Activated CD8-positive, alpha-beta memory T cell treated with anti-CD3 and anti-CD28 coated beads, Interleukin-2, amount 50 U/mL, for 4 hours (primary cell): ENCODE results near the gene VGLL4.

Experiments
- DNase-seq: peaks from one replicate; pipeline ENCODE4 v3.0.0-alpha.2; 2020

The VGLL4 gene

DNA sequence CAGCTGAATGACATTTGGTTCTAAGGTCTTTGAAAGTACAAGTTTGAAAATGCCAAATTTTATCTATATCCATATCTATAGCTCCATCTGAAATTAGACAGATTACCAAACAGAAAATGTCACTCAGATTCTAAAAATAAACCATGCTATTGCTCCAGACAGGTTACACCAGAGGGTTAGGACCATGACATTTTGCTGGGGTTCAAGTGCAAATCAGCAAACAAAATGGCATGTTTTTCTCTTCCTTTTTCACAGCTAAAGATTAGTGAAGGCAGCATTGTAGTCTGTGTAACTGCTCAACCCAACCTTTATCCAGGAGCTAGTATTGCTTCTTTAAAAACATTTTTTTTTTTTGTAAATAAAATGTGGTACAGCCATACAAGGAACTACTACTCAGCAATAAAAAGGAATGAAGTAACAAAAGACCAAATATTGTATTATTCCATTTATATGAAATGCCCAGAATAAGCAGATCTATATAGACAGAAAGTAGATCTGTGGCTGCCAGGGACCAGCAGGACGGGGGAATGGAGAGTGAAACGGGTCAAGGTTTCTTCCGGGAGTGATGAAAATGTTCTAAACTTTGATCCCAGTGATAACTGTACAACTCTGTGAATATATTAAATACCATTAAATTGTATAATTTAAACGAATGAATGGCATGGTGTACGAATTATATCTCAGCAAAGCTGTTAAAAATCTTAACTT, 18.2 kb downstream of the VGLL4 start:
- DNase-seq = no peak

DNA sequence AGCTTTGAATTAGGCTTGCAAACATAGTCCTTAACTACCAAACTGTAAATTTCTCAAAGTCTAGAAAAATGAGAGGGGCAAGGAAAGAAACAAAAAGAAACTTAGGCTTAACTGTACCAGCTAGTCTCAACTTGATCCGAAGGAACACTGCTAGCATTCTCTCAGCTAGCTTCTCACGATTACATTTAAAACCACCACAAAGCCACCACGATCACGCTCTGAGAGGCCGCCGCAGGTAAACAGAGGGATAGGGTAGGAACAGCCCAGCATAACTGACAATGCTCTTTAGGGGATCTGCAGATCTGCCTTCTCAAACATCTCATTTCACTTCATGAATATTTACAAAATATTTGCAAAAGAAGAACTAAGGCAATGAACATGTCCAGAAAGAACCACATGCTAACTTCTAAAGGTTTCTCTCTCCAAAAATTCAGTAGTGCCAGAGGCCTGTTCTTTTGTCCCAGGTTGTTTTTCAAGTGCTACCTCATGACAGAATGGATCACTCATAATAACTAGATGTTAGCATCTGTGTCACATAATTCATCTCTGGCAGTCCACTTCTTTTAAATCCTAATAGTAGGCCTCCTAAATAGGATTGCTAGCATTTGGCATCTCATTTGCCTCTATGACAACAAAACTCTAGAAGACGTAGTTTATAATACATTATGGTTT, 18.9 kb downstream of the VGLL4 start:
- no peak for DNase-seq

DNA sequence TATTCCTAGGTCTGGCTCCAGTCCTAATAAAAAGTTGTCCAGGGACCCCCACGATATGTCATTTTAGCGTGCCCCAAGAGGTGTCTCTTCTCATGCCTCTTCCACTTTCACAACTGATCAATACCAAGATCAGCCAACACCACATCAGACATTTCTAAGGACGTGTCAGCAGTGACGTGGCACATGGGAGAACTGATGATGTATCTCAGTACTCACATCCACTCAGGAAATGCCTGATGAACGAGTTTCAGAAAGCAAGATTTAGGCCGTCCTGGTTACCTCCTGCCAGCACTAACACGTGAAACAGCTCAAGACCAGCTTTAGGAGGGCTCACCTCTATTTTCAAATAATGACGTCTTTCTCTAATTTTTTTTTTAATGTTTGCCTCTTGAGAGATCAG, 19.6 kb downstream of the VGLL4 start:
- peak; percentile 65 for DNase-seq

DNA sequence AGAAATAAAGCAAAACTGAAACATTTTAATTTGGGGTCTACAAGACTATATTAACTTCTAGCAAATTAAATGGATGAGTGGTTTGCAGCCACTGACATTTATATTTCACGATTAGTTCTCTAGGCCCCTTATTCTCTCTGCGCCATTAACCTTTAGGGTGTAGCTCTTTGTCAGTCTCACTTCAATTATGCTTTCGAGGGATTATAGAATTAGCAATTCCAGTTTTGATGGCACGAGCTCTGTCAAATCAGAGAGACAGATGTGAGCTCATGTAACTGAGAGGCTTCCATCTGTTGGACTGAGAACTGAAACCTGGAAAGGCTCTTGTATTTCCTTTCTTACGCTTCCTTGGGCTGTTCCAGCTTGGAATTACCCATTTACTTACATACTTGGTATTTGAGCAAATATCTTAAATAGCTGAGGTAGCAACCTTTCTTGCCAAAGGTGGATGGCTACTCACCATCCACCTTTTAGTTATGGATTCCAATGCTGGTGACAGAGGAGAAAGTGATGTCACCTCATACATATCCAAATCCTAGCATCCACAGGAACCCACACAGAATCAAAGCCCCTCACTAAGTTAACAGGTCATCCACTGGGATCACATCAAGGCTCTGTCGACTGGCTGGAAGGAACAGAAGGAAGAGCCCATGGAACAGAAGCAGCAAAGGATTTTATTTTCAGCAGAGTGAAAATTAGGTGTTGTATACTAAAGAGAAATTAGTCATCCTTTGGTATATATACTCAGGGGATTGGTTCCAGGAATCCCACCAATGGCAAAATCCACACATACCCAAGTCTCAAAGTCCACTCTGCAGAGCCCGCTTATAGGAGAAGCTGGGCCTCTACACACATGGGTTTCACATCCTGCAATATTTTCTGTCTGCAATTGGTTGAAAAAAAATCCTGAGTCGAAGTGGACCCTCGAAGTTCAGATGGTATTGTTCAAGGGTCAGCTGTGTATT, 20.8 kb downstream of the VGLL4 start:
- DNase-seq = no peak

DNA sequence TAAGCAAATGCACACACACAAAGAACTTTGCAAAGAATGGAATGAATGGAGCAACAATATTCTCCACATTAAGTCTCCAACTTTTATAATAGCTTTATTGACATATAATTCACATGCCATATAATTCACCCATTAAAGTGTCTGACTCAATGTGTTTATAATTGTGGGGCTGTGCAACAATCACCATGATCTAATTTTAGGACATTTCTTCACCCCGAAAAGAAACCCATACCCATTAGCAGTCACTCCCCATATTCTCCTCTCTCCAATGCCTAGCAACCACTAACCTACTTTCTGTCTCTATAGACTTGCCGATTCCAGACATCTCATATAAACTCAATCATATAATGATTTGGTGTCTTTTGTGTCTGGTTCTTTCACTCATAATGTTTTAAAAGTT, 22.6 kb downstream of the VGLL4 start:
- no peak for DNase-seq

DNA sequence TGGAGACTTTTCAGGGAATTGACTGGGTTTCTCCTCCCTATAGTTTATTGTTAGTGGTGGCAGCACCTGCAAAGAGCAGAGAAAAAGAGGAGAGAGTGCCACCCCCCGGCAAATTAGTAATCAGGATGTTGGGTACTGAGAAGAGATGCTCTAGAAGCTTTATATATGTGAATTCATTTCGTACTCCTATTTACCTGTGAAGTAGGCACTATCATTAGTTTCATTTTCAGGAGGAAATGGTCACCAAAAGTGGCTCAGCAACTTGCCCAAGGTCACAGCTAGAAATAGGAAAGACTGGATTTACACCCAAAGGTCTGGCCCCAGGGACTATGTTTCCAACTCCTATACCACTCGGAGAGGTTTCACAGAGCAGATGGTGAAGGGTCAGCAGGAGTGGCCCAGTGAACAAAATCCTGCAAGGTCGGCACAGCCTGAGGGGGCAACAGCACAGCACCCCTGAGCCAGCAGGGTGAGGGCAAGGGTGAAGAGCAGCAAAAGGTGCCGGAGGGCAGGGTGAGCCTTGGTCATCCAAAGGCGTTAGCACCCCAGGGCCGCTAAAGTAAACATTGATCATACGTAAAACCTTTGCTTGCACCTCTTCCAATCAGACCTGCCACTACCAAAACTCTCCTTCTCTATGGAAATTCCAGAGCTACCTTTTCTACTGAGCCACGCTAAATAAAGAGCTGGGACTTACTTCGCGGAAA, 23.6 kb downstream of the VGLL4 start:
- no peak for DNase-seq

DNA sequence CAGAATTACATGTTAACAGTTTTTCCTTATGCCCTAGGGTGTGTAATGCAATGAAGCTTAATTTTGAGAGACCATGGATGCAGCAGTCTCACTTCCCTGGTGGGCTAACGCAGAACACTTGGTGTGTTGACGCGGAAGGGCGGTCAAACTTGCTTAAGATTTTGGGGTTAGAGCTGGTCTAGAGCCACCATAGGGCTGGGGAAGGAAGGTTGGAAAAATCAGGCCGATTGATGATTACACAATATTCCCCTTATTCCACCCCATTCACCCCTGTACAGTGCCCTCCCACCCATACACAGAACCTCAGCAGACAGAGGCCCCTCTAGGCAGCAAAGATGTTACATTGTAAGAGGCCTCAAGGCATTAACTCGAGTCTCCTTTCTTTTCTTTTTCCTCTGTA, 24.3 kb downstream of the VGLL4 start:
- DNase-seq = no peak

DNA sequence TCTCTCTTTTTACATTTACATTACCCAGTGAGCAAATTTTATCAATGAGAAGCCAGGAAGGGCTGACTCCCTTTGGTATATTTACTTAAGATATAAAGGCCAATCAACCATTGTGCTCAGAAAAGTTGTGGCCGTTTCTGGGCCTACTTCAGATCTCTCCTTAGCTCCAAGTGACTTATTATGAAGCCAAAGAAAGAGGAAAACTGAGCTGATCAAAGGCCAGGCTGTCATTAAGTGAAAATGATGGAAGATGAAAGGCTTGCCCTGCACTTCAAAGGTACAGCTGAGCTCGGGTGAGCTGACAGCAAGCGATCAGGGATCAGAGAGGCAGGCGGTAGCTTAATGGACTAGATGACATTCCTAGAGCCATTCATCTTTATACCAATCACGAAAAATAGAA, 24.8 kb downstream of the VGLL4 start:
- DNase-seq = no peak

DNA sequence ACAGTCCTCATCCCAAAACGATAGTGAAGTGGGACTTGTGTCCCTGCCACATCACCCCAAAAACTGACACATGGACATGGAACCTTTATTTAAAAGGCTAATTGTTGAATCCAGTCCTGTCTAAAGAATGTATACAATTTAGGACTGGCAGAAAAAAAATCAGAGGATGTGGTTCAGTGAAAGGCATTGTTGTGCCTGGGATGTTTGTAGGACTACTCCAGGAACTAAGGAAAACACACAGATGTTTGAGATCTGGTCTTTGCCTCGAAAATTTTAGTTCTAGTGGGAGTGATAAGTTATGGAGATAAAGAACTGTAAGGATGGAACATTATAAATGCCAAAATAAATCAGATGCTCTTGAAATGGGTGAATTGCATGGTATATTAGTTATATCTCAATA, 27.2 kb downstream of the VGLL4 start:
- no peak for DNase-seq

DNA sequence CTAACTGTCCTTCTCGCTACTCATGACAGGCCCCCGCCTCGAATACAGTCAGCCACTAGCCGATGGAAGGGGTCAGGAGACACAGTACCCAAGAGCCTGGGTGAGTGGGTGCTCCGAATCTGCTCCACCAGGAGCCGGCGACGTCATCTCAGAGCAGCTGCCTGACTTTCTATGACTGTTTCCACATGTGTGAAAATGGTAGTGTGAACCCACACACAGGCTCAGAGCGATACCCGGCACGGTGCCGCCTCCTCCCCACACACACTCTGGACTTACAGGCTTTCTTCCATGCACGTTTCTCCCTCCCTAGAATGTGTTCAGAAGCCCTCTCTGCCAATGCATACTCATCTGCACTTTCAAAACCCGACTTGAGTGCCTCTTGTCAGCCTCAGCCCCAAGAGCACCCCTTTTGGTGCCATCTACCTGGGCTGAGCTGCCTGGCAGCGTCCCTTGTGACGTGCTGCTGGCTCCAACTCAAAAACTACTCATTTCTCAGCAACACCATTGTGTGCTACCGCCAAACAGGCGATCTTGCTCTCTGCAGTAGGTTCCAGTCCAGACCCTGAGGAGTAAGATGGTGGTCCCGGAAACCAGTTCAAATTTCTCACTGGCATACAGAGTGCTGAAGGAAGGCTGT, 29.7 kb downstream of the VGLL4 start:
- no peak for DNase-seq

DNA sequence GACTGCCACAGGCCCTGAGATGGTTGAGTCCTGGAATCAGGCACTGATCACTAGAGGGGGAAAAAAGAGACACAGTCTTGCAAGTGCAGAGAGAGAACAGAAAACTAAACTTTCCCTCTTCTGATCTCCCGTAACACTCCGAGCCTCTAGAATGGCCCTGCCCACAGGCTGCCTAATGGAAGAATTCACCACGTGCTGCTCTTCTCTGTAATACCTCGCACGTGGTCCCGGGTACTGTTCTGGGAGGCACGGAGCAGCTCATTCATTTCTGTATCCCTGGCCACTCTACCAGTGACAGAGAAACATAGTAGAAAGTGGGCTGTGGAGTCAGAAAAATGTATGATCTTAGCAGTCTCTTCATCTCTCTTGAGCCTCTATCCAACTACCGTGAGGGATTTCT, 30.4 kb downstream of the VGLL4 start:
- no peak for DNase-seq

DNA sequence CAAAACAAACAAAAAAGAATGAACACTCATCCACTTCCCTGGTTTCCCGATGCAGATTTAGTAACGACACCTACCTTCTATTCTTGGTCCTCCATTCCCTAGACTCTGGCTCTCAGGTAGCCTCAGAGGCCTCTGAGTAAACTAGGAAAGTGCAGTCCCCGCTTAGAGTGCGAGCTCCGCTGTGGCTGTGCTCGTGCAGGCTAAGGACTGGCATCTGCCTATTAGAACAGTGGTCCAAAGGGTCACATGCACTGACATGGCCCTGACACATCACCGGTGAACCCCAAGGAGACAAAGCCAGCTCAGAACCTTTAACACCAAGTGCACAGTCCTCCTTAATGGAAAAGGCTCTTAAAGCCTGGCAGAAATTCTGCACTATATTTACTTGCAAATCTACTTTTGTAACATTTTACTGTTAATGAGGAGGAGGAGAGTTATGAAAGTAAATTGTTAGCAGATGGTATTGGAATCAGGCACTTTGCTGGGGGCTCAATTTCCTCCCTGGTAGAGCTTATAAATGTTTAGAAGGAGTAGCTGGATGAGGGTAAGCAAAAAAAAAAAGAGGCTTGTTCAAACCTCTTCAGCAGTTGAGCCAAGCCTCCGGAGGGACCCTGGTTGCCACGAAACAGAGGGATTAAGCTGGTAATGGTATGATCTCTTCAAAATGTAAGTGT, 31.1 kb downstream of the VGLL4 start:
- DNase-seq = no peak

DNA sequence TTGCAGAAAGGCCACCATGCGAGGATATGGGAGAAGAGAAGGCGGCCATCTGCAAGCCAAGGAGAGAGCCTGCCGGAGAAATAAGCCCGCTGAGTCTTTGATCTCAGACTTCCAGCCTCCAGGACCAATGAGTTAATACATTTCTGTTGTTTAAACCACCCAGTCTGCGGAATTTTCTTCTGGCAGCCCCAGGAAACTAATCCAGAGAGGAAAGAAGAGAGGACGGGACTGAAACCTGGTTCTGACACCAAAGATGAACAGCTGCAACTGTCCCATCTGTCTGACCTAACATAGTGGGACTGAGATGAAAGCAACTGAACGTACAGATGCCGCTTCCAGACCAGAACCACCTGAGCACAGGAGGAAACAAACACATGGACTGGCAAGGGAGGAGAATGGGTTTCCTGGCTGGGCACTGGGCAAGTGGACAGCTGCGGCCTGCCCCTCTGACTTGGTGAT, 32.3 kb downstream of the VGLL4 start:
- no peak for DNase-seq

DNA sequence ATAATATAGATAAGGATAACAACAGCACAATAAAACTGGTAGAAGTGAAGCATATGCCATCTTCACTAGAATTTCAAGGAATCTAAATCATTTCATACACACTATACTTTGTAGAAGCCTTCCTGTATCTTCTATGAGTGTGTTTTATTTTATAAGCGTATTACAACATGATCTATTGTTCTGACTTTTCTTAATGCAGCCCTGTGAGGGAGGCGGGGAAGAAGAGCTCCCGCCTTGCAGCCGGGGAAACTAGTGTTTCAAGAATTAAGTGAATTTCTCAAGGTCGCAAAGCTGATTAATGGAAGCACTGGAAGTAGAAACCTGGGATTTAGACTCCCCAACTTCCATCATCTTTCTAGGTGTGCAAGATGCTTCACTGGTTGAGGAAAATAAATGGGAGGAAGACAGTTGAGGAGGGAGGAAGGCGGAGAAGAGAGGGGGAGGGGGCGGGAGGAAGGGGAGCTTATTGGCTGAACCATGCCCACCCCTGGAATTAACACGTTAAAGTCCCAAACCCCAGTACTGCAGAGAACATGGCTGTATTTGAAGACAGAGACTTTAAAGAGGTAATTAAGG, 32.9 kb downstream of the VGLL4 start:
- no peak for DNase-seq

DNA sequence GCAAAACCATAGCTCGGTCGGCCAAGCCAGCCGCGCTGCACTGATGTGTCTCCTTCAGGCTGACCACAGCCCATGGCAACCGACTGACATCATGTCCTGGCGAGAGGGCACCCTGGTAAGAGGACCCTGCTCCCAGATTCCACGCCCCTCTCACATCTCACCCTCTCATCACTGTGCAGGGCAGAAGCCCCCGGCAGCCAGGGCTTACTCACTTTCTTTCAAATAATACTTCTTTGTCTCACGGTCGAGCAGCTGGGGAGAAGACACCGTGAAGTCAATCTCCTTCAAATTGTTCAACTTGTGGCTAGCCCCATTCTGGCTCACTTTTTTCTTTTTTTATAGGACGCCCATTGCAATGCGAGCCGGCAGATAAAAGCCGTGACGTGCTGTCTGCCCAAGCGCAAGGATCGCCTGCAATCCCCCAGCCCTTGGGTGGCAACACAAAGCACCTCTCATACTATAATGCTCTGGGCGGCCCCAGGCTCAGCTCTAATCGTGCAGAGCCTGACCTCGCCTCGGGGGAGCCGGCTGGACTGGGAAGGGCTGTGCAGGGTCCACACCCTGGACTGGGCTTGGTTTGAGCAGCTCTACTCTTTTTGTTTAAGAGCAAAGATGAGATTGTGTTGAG, 33.6 kb downstream of the VGLL4 start:
- DNase-seq = no peak

DNA sequence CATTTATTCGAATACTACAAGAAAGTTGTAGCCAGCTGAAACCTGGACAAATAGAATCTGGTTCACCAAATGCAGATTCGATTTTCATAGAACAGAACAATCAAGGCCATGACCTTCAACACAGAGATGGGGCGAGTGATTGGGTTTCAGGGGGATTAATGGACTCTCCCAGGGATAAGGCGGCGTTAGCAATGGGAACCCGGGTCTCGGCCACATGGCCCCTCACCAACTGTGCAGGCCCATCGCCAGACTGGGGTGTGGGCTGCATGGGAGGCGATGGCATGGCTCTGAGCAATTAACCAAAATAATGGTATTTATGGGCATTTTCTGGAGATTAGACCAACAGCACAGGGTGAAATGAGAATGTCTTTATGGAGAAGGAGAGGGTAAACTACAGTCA, 34.2 kb downstream of the VGLL4 start:
- DNase-seq = no peak

DNA sequence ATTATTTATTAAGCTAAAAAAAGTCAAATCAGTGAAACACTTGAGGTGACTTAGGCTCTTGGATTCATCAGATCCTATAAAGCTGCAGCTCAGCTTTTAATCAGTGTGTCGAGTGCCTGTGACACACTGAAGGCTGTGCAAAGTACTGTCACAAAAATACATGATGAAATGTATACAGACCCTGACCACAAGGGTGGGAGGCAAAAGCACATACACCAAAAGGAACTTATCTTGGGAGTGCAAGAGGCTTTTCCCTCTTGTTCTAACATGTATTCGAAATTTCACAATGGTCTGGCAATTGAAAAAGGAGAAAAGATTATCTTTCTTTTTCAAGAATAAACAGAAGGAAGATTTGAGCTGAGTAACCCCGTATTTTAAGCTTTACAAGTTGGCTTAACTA, 35.9 kb downstream of the VGLL4 start:
- DNase-seq = no peak

DNA sequence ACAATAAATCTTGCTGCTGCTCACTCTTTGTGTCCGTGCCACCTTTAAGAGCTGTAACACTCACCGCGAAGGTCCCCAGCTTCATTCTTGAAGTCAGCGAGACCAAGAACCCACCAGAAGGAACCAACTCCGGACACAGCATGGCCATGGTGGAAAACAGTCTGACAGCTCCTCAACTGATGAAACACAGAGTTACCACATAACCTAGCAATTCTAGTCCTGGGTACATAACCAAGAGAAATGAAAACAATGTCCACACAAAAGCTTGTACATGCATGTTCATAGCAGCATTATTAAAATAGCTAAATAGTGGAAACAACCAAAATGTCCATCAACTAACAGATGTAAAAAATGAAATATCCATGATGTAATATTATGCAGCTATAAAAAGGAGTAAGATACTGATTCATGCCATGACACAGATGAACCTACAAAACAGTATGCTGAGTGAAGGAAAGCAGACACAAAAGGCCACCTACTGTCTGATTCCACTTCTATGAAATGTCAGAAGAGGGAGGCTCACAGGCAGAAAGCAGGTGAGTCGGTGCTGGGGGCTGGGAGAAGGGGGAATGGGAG, 36.8 kb downstream of the VGLL4 start:
- DNase-seq = no peak

DNA sequence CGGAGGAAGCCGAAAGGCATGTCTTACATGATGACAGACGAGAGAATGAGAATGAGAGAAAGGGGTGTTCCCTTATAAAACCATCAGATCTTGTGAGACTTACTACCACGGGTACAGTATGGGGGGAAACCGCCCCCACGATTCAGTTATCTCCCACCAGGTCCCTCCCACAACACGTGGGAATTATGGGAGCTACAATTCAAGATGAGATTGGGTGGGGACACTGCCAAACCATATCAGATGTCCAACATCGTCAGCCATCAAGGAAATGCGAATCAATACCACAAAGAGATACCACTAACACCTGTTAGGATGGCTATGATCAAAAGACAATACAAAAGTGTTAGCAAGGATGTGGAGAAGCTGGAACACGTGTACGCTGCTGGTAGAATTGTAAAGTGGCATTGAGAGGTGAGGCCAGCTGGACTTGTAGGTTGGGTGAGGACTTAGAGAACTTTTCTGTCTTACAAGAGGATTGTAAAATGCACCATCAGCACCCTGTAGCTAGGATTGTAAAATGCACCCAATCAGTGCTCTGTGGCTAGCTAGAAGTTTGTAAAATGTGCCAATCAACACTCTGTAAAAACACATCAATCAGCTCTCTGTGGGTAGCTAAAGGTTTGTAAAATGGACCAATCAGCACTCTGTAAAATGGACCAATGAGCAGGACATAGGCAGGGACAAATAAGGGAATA, 37.5 kb downstream of the VGLL4 start:
- DNase-seq = no peak

DNA sequence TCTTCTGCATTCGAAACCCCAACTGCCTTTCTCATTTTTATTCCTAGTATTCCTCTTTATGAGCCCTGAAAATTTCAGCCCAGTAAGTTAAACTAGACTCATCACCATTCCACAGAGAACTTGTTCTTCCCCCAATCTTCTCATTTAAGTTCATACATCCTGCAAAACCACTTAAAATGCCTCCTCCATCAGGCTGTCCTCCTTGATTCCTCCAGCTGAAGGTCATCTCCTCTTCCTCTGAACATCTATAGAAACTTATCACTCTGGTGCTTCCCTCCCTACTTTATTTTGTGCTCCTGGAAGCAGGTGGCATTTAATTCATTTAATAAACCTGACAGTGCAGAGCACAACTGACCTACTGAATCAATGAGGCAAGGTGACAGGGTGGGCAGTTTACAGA, 38.3 kb downstream of the VGLL4 start:
- DNase-seq = no peak
